ENCODE measurements around the gene MAP3K7CL.
"Not testable (repeated sequence)": the region's sequence is repeated elsewhere in the genome, so short reads cannot be mapped to it uniquely, and the experiment has no call there.

MAP3K7CL gene

DNA sequence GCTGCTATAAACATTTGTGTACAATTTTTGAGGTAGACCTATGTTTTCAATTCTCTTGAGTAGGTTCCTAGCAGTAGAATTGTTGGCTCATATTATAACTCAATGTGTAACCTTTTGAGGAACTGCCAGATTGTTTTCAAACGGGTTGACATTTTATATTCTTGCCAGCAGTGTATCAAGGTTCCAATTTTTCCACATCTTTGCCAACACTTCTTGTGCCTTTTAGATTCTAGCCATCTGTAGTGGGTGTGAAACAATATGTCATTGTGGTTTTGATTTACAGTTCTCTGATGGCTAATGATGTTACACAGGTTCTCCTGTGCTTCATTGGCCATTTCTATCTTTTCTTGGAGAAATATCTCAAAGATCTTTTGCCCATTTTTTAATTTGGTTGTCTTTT, 36.4 kb downstream of the MAP3K7CL start:
- Mint-ChIP-seq H3K4me1 (peaks cover 10% of the 10 kb centered on the region), H3K27me3 (no peaks in the 10 kb centered on the region), H3K4me3 (no peak overlapping the region), H3K27ac (no peak overlapping the region), H3K36me3 (peaks cover 8% of the 10 kb centered on the region), H3K9me3 (peaks cover 2% of the 10 kb centered on the region)
- DNase-seq (ENCODE audit: low spot score in 2 of 2) (no peak), ATAC-seq (ENCODE audit: low read depth) (no peak)

DNA sequence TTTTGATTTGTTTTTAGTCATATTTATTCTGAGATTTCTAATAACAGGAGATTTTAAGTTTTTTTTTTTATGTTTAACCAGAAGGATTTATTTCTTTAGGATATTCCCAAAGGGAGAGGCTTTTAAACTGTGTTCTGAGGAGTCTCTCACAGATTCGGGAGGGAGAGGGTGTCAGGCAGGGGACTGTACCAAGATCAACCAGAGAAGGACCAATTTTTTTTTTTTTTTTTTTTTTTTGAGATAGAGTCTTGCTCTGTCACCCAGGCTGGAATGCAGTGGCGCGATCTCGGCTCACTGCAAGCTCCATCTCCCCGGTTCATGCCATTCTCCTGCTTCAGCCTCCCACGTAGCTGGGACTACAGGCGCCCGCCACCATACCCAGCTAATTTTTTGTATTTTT, 37.0 kb downstream of the MAP3K7CL start:
- H3K27ac Mint-ChIP-seq; H3K4me1 Mint-ChIP-seq; ATAC-seq (ENCODE audit: low read depth): not testable (repeated sequence)

GRCh38 chr21:29168891-29169315, 38.5 kb downstream of the MAP3K7CL start:
- Mint-ChIP-seq H3K27me3 (no peaks in the 10 kb centered on the region), H3K4me1 (peaks cover 8% of the 10 kb centered on the region), H3K4me3 (no peak overlapping the region), H3K27ac (no peak overlapping the region), H3K36me3 (peaks cover 6% of the 10 kb centered on the region), H3K9me3 (peaks cover 2% of the 10 kb centered on the region)
- no peak for DNase-seq (ENCODE audit: low spot score in 2 of 2)
- no peak for ATAC-seq (ENCODE audit: low read depth)

More for the DNA sequence above, 37.0 kb downstream of the MAP3K7CL start:
- H3K27me3 Mint-ChIP-seq; H3K36me3 Mint-ChIP-seq; H3K9me3 Mint-ChIP-seq; H3K4me3 Mint-ChIP-seq; DNase-seq (ENCODE audit: low spot score in 2 of 2): not testable (repeated sequence)

DNA sequence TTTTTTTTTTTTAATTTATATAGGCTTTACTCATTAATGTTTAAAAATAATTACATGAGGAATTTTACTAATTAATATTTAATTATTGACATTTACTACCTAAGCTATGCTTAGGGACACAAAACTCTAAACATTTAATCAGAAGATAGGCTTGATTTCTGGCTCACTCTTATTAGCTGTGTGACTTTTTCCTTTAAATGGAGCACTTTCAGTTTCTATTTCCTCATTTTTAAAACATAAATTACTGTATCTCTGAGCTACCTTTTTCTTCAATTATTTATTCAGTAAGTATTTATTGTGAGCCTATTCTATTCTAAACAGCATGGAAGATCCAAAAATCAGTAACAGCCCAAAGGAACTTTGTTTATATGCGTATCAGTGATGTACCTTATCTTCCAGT, 40.5 kb downstream of the MAP3K7CL start:
- Mint-ChIP-seq H3K27me3 (no peaks in the 10 kb centered on the region), H3K4me1 (peaks cover 12% of the 10 kb centered on the region), H3K9me3 (peaks cover 2% of the 10 kb centered on the region), H3K27ac (no peak overlapping the region), H3K4me3 (peak overlapping the region; percentile 18), H3K36me3 (peaks cover 10% of the 10 kb centered on the region)
- peak; percentile 64 for ATAC-seq (ENCODE audit: low read depth)
- DNase-seq (ENCODE audit: low spot score in 2 of 2) = no peak

GRCh38 chr21:29172282-29172681, 41.8 kb downstream of the MAP3K7CL start:
- Mint-ChIP-seq H3K4me1 (peaks cover 21% of the 10 kb centered on the region), H3K27ac (no peak overlapping the region)

GRCh38 chr21:29174607-29175013, 44.2 kb downstream of the MAP3K7CL start:
- no peak for DNase-seq (ENCODE audit: low spot score in 2 of 2)
- Mint-ChIP-seq H3K9me3 (peaks cover 2% of the 10 kb centered on the region), H3K4me1 (peaks cover 23% of the 10 kb centered on the region), H3K27ac (peak overlapping the region; percentile 25), H3K27me3 (no peaks in the 10 kb centered on the region), H3K36me3 (peaks cover 7% of the 10 kb centered on the region), H3K4me3 (no peak overlapping the region)
- ATAC-seq (ENCODE audit: low read depth) = no peak

More at GRCh38 chr21:29172282-29172681, 41.8 kb downstream of the MAP3K7CL start:
- Mint-ChIP-seq H3K4me3 (no peak overlapping the region), H3K9me3 (peaks cover 2% of the 10 kb centered on the region), H3K36me3 (peaks cover 7% of the 10 kb centered on the region), H3K27me3 (no peaks in the 10 kb centered on the region)
- DNase-seq (ENCODE audit: low spot score in 2 of 2) (no peak), ATAC-seq (ENCODE audit: low read depth) (no peak)

DNA sequence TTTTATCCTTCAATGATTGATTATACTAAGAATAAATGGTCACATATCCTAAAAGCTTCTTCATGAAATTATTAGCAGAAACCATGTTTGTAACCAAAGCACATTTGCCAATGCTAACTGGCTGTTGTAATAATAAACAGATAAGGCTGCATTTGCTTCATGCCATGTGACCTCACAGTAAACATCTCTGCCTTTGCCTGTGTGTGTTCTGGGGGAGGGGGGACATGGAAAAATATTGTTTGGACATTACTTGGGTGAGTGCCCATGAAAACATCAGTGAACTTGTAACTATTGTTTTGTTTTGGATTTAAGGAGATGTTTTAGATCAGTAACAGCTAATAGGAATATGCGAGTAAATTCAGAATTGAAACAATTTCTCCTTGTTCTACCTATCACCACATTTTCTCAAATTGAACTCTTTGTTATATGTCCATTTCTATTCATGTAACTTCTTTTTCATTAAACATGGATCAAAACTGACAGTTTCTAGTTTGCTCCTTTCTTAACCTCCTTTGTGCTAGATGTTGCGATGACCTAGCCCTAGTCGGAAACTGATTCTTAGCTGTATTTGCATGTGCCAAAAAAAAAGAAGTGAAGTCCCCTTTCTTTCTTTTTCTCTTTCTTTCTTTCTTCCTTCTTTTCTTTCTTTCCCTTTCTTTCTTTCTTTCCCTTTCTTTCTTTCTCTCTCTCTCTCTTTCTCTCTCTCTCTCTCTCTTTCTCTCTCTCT, 45.1 kb downstream of the MAP3K7CL start:
- Mint-ChIP-seq H3K27ac (peak overlapping the region; percentile 83), H3K4me1 (peaks cover 20% of the 10 kb centered on the region), H3K36me3 (peaks cover 7% of the 10 kb centered on the region), H3K9me3 (peaks cover 2% of the 10 kb centered on the region), H3K4me3 (peak overlapping the region; percentile 63), H3K27me3 (no peaks in the 10 kb centered on the region)
- ATAC-seq (ENCODE audit: low read depth) (peak; percentile 47), DNase-seq (ENCODE audit: low spot score in 2 of 2) (no peak)

GRCh38 chr21:29176471-29177120, 46.2 kb downstream of the MAP3K7CL start:
- H3K4me1 Mint-ChIP-seq = peaks cover 20% of the 10 kb centered on the region
- peak overlapping the region; percentile 83 for H3K27ac Mint-ChIP-seq
- DNase-seq (ENCODE audit: low spot score in 2 of 2) (no peak), ATAC-seq (ENCODE audit: low read depth) (peak; percentile 78)
- H3K36me3 Mint-ChIP-seq = peaks cover 7% of the 10 kb centered on the region
- peaks cover 2% of the 10 kb centered on the region for H3K9me3 Mint-ChIP-seq
- H3K4me3 Mint-ChIP-seq = peak overlapping the region; percentile 63
- no peaks in the 10 kb centered on the region for H3K27me3 Mint-ChIP-seq

DNA sequence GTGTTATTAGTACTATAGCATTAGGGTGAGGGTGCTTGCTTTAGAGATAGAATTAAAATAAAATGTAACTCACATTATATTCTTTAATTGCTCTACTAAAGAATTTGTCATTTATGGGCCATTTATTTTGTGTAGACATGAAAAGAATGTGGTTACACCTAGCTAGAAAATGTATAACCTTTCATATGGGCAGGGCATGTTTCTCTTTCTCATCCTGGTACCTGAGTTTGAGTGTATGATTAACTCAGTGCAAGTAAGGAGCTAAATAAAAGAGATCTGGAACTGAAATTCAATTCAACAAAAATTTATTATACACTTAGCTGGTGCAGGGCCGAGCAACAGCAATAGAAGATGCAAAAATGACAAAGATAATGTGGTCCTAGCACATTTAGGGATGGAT, 47.4 kb downstream of the MAP3K7CL start:
- ATAC-seq (ENCODE audit: low read depth) (no peak), DNase-seq (ENCODE audit: low spot score in 2 of 2) (no peak)
- no peaks in the 10 kb centered on the region for H3K27me3 Mint-ChIP-seq
- no peaks in the 10 kb centered on the region for H3K9me3 Mint-ChIP-seq
- no peak overlapping the region for H3K4me3 Mint-ChIP-seq
- H3K27ac Mint-ChIP-seq = peak overlapping the region; percentile 2
- peaks cover 24% of the 10 kb centered on the region for H3K4me1 Mint-ChIP-seq
- peaks cover 5% of the 10 kb centered on the region for H3K36me3 Mint-ChIP-seq

- Mint-ChIP-seq H3K4me1 (peaks cover 30% of the 10 kb centered on the region), H3K9me3 (no peaks in the 10 kb centered on the region), H3K4me3 (no peak overlapping the region), H3K36me3 (peaks cover 5% of the 10 kb centered on the region), H3K27me3 (no peaks in the 10 kb centered on the region), H3K27ac (no peak overlapping the region)
- DNase-seq (ENCODE audit: low spot score in 2 of 2) (no peak), ATAC-seq (ENCODE audit: low read depth) (no peak)
These were observed 48.5 kb downstream of the MAP3K7CL start for GRCh38 chr21:29178926-29179325.

DNA sequence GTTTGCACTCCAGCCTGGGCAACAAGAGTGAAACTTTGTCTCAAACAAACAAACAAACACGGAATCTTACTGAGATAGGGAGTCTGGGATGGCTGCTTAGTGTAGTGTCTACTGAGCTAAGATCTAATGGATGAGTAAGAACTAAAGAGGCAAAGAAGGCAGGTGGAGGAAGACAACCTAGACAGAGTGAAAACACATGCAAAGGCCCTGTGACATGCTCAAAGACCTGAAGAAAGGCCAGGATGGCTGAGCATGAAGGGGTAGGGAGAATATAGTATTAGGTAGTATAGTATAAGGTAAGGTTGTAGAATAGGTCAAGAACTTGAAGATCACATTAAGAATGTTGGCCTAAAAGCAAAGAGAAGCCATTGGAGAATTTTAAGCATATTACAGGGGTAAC, 49.1 kb downstream of the MAP3K7CL start:
- no peak overlapping the region for H3K4me3 Mint-ChIP-seq
- no peaks in the 10 kb centered on the region for H3K9me3 Mint-ChIP-seq
- H3K4me1 Mint-ChIP-seq = peaks cover 34% of the 10 kb centered on the region
- H3K27me3 Mint-ChIP-seq = no peaks in the 10 kb centered on the region
- H3K36me3 Mint-ChIP-seq = peaks cover 3% of the 10 kb centered on the region
- no peak overlapping the region for H3K27ac Mint-ChIP-seq
- DNase-seq (ENCODE audit: low spot score in 2 of 2) (no peak), ATAC-seq (ENCODE audit: low read depth) (no peak)

DNA sequence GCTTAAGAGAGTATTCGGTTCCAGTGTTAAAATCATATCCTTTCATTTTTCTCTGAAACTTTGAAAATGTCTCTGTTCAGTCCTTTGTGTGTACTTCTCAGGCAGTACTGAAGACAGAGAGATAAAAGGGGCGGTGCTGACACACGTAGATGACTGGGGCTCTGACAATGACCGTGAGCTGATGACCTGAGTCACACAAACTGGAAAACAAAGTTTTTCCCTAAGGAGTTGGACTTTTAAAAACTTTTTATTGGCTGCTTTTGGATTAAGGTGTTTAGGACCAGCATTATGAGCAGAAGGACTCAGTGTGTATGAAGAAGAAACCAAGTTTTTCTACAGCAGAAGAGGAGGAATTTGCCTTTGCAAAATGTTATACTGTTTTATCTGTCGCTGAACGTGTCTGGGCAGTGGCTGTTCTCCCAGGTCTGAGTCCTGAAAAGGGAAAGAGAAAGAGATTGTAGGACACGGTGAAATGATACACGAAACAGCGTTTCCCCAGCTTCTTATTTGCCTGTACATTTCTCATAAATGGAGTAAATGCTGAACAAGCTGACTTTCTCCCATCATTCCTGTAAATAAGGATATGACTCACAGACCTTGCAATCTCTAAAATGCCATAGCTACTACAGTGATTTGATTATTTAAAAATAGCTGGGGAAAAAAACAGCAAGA, 51.5 kb downstream of the MAP3K7CL start:
- ATAC-seq (ENCODE audit: low read depth) (no peak), DNase-seq (ENCODE audit: low spot score in 2 of 2) (no peak)
- Mint-ChIP-seq H3K4me3 (no peak overlapping the region), H3K36me3 (peaks cover 1% of the 10 kb centered on the region), H3K27me3 (no peaks in the 10 kb centered on the region), H3K4me1 (peaks cover 19% of the 10 kb centered on the region), H3K27ac (peak overlapping the region; percentile 64), H3K9me3 (no peaks in the 10 kb centered on the region)

DNA sequence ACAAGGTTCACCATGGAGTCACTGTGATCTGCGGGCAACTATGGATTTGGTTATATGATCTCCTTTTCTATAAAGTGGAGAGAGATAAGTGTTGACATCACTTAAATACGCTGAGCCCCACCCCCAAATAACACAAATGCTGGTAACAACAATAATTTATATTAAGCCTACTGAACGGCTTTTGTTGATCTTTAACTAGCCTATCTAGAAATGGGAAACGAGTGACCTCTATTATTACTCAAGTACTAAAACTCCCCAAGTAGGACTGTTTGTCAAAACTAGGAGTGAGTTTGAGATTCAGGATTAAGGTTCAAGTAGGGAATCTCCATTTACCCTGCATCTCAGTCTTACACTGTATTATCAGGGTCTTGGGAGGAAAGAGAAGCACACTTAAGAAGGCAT, 52.2 kb downstream of the MAP3K7CL start:
- Mint-ChIP-seq H3K27ac (no peak overlapping the region), H3K36me3 (peaks cover 1% of the 10 kb centered on the region), H3K4me3 (no peak overlapping the region), H3K9me3 (no peaks in the 10 kb centered on the region), H3K27me3 (no peaks in the 10 kb centered on the region), H3K4me1 (peaks cover 19% of the 10 kb centered on the region)
- ATAC-seq (ENCODE audit: low read depth) (no peak), DNase-seq (ENCODE audit: low spot score in 2 of 2) (no peak)

DNA sequence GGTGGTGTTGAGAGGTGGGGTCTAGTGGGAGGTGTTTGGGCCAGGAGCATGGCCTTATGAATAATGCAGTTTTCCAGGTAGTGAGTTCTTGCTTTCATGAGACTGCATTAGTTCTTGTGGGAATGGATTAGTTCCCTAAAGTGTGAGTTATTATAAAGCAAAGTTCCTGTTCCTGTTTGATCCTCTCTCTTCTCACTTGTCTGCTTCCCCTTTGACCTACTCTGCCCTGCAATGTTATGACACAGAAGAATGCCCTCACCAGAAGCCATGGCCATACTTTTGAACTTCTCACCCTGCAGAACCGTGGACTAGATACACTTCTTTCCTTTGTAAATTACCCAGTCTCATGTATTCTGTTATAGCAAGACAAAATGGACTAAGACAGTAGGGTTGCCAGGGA, 53.6 kb downstream of the MAP3K7CL start:
- Mint-ChIP-seq H3K4me3 (no peak overlapping the region), H3K4me1 (peaks cover 16% of the 10 kb centered on the region), H3K27ac (peak overlapping the region; percentile 13), H3K36me3 (peaks cover 1% of the 10 kb centered on the region), H3K9me3 (no peaks in the 10 kb centered on the region), H3K27me3 (no peaks in the 10 kb centered on the region)
- DNase-seq (ENCODE audit: low spot score in 2 of 2) (no peak), ATAC-seq (ENCODE audit: low read depth) (peak; percentile 64)

Data from memory B cell (primary cell).